Prostate gland (tissue), 2 donors: Measurements from ENCODE around the gene L3MBTL4.
"Not testable (repeated sequence)": the region's sequence is repeated elsewhere in the genome, so short reads cannot be mapped to it uniquely, and the experiment has no call there.

ENCODE experiments used
- POLR2A ChIP-seq: fragments of 450-650 bp; IDR thresholded peaks from one replicate; pipeline ENCODE4 v1.6.1; 2016; ENCODE audit warnings: antibody characterized with exemption, mild to moderate bottlenecking
- POLR2AphosphoS5 ChIP-seq: sonication (generic); formaldehyde crosslinking; IDR thresholded peaks from one replicate; pipeline ENCODE4 v1.6.1; 2017; ENCODE audit warnings: antibody characterized with exemption
- TF ChIP-seq, protein P1 (sequence below), 4 experiments: fragments of 200-600 bp in 2 of 4; fragments of 450-650 bp in 2 of 4; sonication (generic) in 2 of 4; IDR thresholded peaks; 1 replicate in 3 of 4; 2 replicates in 1 of 4; pipeline ENCODE4 v1.5.1; 2016 to 2019; ENCODE audit warnings: antibody characterized with exemption in 4 of 4, mild to moderate bottlenecking in 2 of 4, moderate library complexity in 2 of 4

DNA sequence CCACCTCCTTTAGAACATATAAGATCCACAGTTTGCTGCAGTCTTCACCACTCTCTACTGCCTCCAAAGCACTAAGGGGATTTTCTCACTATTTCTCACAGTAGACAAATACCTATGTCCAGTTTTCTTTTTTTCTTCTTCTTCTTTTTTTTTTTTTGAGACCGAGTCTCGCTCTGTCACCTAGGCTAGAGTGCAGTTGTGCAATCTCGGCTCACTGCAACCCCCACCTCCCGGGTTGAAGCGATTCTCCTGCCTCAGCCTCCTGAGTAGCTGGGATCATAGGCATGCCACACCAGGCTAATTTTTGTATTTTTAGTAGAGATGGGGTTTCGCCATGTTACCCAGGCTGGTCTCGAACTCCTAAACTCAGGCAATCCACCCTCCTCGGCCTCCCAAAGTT is 6.2 kb downstream of the L3MBTL4 start:
- TF ChIP-seq, protein P1, sequence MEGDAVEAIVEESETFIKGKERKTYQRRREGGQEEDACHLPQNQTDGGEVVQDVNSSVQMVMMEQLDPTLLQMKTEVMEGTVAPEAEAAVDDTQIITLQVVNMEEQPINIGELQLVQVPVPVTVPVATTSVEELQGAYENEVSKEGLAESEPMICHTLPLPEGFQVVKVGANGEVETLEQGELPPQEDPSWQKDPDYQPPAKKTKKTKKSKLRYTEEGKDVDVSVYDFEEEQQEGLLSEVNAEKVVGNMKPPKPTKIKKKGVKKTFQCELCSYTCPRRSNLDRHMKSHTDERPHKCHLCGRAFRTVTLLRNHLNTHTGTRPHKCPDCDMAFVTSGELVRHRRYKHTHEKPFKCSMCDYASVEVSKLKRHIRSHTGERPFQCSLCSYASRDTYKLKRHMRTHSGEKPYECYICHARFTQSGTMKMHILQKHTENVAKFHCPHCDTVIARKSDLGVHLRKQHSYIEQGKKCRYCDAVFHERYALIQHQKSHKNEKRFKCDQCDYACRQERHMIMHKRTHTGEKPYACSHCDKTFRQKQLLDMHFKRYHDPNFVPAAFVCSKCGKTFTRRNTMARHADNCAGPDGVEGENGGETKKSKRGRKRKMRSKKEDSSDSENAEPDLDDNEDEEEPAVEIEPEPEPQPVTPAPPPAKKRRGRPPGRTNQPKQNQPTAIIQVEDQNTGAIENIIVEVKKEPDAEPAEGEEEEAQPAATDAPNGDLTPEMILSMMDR (IDR thresholded peaks at IDR 0.05): not testable (repeated sequence)
- not testable (repeated sequence) for TF ChIP-seq POLR2AphosphoS5, POLR2A
